A549 (cell line): Measurements from ENCODE around the gene FAM78A. TPM values are rescaled to one million over a fixed set of nuclear protein-coding genes. Genes with fewer than 3 reads are reported as not detected.

Experiments
- ATAC-seq, 2 experiments: fragments of 200-7000 bp in 1 of 2; fragments of >200 bp in 1 of 2; cut with Nextera tagmentation in 1 of 2; cut with Tn5 transposase in 1 of 2; 3 replicates each; pipeline versions ENCODE4 v1.8.0 to v1.9.1; 2018 to 2020; ENCODE audit warnings: mild to moderate bottlenecking in 1 of 2, moderate library complexity in 1 of 2
- CTCF ChIA-PET: fragments of 300-600 bp; sonication (Branson Sonifier 250); formaldehyde crosslinking; extraction: SDS; loops from one replicate; lab custom pipeline; 2021; ENCODE audit warnings: antibody characterized with exemption, inconsistent platforms; lab: Yijun Ruan, JAX
- POLR2A ChIA-PET: fragments of 350-600 bp; formaldehyde crosslinking; extraction: SDS; loops from one replicate; lab custom pipeline; 2021; ENCODE audit warnings: antibody characterized with exemption, inconsistent platforms; lab: Yijun Ruan, JAX
- DNase-seq, 2 experiments: peaks; one replicate each; pipeline versions ENCODE4 v3.0.0 to v3.0.0-alpha.2; 2011 to 2016; ENCODE audit warnings: low read depth in 1 of 2, low spot score in 1 of 2
- FAIRE-seq: peaks from 2 replicates; lab custom pipeline; 2011; peaks lifted over from hg19 to GRCh38; lab: Jason Lieb, UNC
- H3K27ac ChIP-seq, 2 experiments: fragments of >200 bp; sonication (Bioruptor Twin); formaldehyde crosslinking; 3 replicates each; pipeline ENCODE4 v1.5.1; 2016 to 2017
- H3K4me1 ChIP-seq: fragments of >200 bp; sonication (Bioruptor Twin); formaldehyde crosslinking; 3 replicates; pipeline ENCODE4 v1.6.1; 2016
- H3K4me2 ChIP-seq: fragments of >200 bp; sonication (Bioruptor Twin); formaldehyde crosslinking; 3 replicates; pipeline ENCODE4 v1.6.1; 2016
- H3K4me3 ChIP-seq: fragments of >200 bp; sonication (Bioruptor Twin); formaldehyde crosslinking; 3 replicates; pipeline ENCODE4 v1.5.1; 2016
- H3K9me3 ChIP-seq: fragments of >200 bp; sonication (Bioruptor Twin); formaldehyde crosslinking; 3 replicates; pipeline ENCODE4 v1.6.1; 2016
- BHLHE40 ChIP-seq: IDR thresholded peaks from 2 replicates; pipeline ENCODE4 v1.6.1; 2012; ENCODE audit warnings: low read depth, low read length, inconsistent platforms
- CBX2 ChIP-seq: fragments of 200-600 bp; sonication (generic); IDR thresholded peaks from 2 replicates; pipeline ENCODE4 v1.6.1; 2016; ENCODE audit warnings: low read depth, mild to moderate bottlenecking, borderline replicate concordance
- CBX8 ChIP-seq: fragments of 200-600 bp; sonication (generic); IDR thresholded peaks from 2 replicates; pipeline ENCODE4 v1.6.1; 2016
- CHD2 ChIP-seq: fragments of 150-350 bp; IDR thresholded peaks from 2 replicates; pipeline ENCODE4 v1.6.1; 2014; ENCODE audit warnings: low read length; ENCODE audit not compliant: partially characterized antibody
- CTCF ChIP-seq: fragments of >200 bp; sonication (Bioruptor Twin); formaldehyde crosslinking; IDR thresholded peaks from 3 replicates; pipeline ENCODE4 v1.5.1; 2016
- E2F6 ChIP-seq: IDR thresholded peaks from 2 replicates; pipeline ENCODE4 v1.6.1; 2012; ENCODE audit warnings: low read depth, borderline replicate concordance
- EHF ChIP-seq: fragments of 250-450 bp; sonication (Bioruptor Pico); IDR thresholded peaks from 2 replicates; pipeline ENCODE4 v1.5.0; 2020; ENCODE audit warnings: mild to moderate bottlenecking
- EHMT2 ChIP-seq: fragments of 200-600 bp; sonication (generic); IDR thresholded peaks from 2 replicates; pipeline ENCODE4 v1.6.1; 2016; ENCODE audit warnings: antibody characterized with exemption, low read depth, mild to moderate bottlenecking, moderate library complexity
- ELK1 ChIP-seq: fragments of 150-350 bp; IDR thresholded peaks from 2 replicates; pipeline ENCODE4 v1.6.1; 2014; ENCODE audit warnings: low read depth, mild to moderate bottlenecking, low read length
- EP300 ChIP-seq, 2 experiments: fragments of >200 bp; sonication (Bioruptor Twin); formaldehyde crosslinking; IDR thresholded peaks; 2 replicates in 1 of 2; 3 replicates in 1 of 2; pipeline ENCODE4 v1.6.1; 2016 to 2017
- FOSB ChIP-seq: fragments of 250-450 bp; sonication (Bioruptor Pico); IDR thresholded peaks from 2 replicates; pipeline ENCODE4 v1.5.0; 2020; ENCODE audit warnings: mild to moderate bottlenecking, moderate library complexity
- HDAC2 ChIP-seq: fragments of 200-600 bp; sonication (generic); IDR thresholded peaks from 2 replicates; pipeline ENCODE4 v1.6.1; 2016
- HEYL ChIP-seq: fragments of 250-450 bp; sonication (Bioruptor Pico); IDR thresholded peaks from 2 replicates; pipeline ENCODE4 v1.8.0; 2021; ENCODE audit warnings: mild to moderate bottlenecking, moderate library complexity
- JUN ChIP-seq, 2 experiments: fragments of >200 bp; sonication (Bioruptor Twin); formaldehyde crosslinking; IDR thresholded peaks; 2 replicates in 1 of 2; 3 replicates in 1 of 2; pipeline ENCODE4 v1.6.1; 2016 to 2017
- JUNB ChIP-seq: fragments of >200 bp; sonication (Bioruptor Twin); formaldehyde crosslinking; IDR thresholded peaks from 2 replicates; pipeline ENCODE4 v1.6.1; 2016
- KDM5A ChIP-seq: fragments of 200-600 bp; sonication (generic); IDR thresholded peaks from 2 replicates; pipeline ENCODE4 v1.6.1; 2016; ENCODE audit warnings: antibody characterized with exemption, mild to moderate bottlenecking
- MAX ChIP-seq: IDR thresholded peaks from 2 replicates; pipeline ENCODE4 v1.6.1; 2012
- MAZ ChIP-seq: fragments of 150-350 bp; IDR thresholded peaks from 2 replicates; pipeline ENCODE4 v1.6.1; 2014; ENCODE audit warnings: antibody characterized with exemption, low read depth, low read length, borderline replicate concordance
- NFE2L2 ChIP-seq: fragments of 150-350 bp; conservative IDR thresholded peaks from 2 replicates; pipeline ENCODE4 v1.6.1; 2014; ENCODE audit warnings: low read length
- NPAS2 ChIP-seq: fragments of 250-450 bp; sonication (Bioruptor Pico); IDR thresholded peaks from 2 replicates; pipeline ENCODE4 v1.8.0; 2022; ENCODE audit warnings: mild to moderate bottlenecking, moderate library complexity, borderline replicate concordance
- PBX3 ChIP-seq: IDR thresholded peaks from 2 replicates; pipeline ENCODE4 v1.6.1; 2012
- PHF8 ChIP-seq: fragments of 200-600 bp; sonication (generic); IDR thresholded peaks from 2 replicates; pipeline ENCODE4 v1.6.1; 2016; ENCODE audit warnings: low read depth, mild to moderate bottlenecking, antibody characterized with exemption, moderate library complexity, borderline replicate concordance
- RCOR1 ChIP-seq: fragments of 150-350 bp; IDR thresholded peaks from 2 replicates; pipeline ENCODE4 v1.6.1; 2014; ENCODE audit warnings: antibody characterized with exemption, low read length, low read depth
- RNF2 ChIP-seq: fragments of 200-600 bp; sonication (generic); IDR thresholded peaks from 2 replicates; pipeline ENCODE4 v1.6.1; 2016; ENCODE audit warnings: low read depth, mild to moderate bottlenecking, antibody characterized with exemption, moderate library complexity, borderline replicate concordance
- SREBF2 ChIP-seq: fragments of 450-650 bp; IDR thresholded peaks from 2 replicates; pipeline ENCODE4 v1.6.1; 2014; ENCODE audit warnings: mild to moderate bottlenecking, moderate library complexity
- TFCP2L1 ChIP-seq: fragments of 250-450 bp; sonication (Bioruptor Pico); IDR thresholded peaks from 2 replicates; pipeline ENCODE4 v1.5.0; 2021; ENCODE audit warnings: mild to moderate bottlenecking
- ZFP36 ChIP-seq: fragments of 450-650 bp; IDR thresholded peaks from 2 replicates; pipeline ENCODE4 v1.6.1; 2014; ENCODE audit warnings: borderline replicate concordance; ENCODE audit not compliant: partially characterized antibody
- WGBS: methylation state at CpG from one replicate; pipeline ENCODE4 v1.1.6; 2017; ENCODE audit errors: missing lambda C conversion rate; 5-methylcytosine and 5-hydroxymethylcytosine counted together
- polyA plus RNA-seq, 4 experiments: library from polyadenylated mRNA; depleted of rRNA in 3 of 4; stranded (reverse); fragments of >200 nt; fragmentation: RNase III in 1 of 4; extraction: RNeasy Plus Mini Kit Qiagen cat#74134 plus additional on column Dnase treatment in 1 of 4; gene quantifications; 2 replicates in 3 of 4; 3 replicates in 1 of 4; pipeline ENCODE4 v1.2.3, GENCODE V29; 2011 to 2017

FAM78A gene
- polyA plus RNA-seq, 2 of the 4 experiments (the other 2 are of a cell fraction), result 0.44 to 0.50 TPM

- Histone ChIP-seq H3K9me3 (no peaks in the 10 kb centered on the region), H3K4me2 (peak overlapping the region; percentile 65), H3K4me1 (peaks cover 34% of the 10 kb centered on the region), H3K27ac (peak overlapping the region; percentile 12 to 30; a peak in 1 of 6 replicates), H3K4me3 (no peak overlapping the region)
- FAIRE-seq, result no peak
- 25% methylated on average over 9 of the region's 9 CpGs for WGBS
- ChIA-PET POLR2A (no interaction called here), CTCF (interaction anchor here (1.1 to 1.3 kb wide), 3 partner anchors 8 to 49 kb away, joined by 3 read pairs; no protein-coding TSS in a partner anchor)
- peak; percentile 61 to 82; a peak in 5 of 6 replicates for ATAC-seq
- DNase-seq, result peak in 1 of 2 experiments; percentile 48
- TF ChIP-seq E2F6, result no peak
- TF ChIP-seq HDAC2, result no peak
- no peak for TF ChIP-seq MAZ
- no peak for TF ChIP-seq CBX8
- no peak for TF ChIP-seq CHD2
- no peak for TF ChIP-seq ZFP36
- no peak for TF ChIP-seq PBX3
- TF ChIP-seq JUNB, result no peak
- no peak for TF ChIP-seq NPAS2 (CRISPR knock-in tag)
- TF ChIP-seq FOSB (CRISPR knock-in tag), result no peak
- TF ChIP-seq PHF8, result no peak
- no peak for TF ChIP-seq EP300 (IDR thresholded peaks at IDR 0.05)
- no peak for TF ChIP-seq TFCP2L1 (CRISPR knock-in tag)
- no peak for TF ChIP-seq BHLHE40
These were observed 49.0 kb downstream of the FAM78A start for GRCh38 chr9:131227112-131227958.

GRCh38 chr9:131226226-131226625 lies 50.1 kb downstream of the FAM78A start:
- Histone ChIP-seq H3K27ac (peak overlapping the region in 1 of 2 experiments; percentile 12; a peak in 1 of 6 replicates), H3K4me3 (no peak overlapping the region)
- CTCF ChIA-PET, result interaction anchor here (1.3 kb wide), 1 partner anchor 48 kb away, joined by 3 read pairs; no protein-coding TSS in a partner anchor
- TF ChIP-seq CHD2, result no peak
- no peak for TF ChIP-seq MAX
- TF ChIP-seq, all 56 proteins: peak for 0
- no peak for FAIRE-seq
- DNase-seq, result peak in 1 of 2 experiments; percentile 58
- H3K4me1 ChIP-seq, result peaks cover 34% of the 10 kb centered on the region
- H3K9me3 ChIP-seq, result no peaks in the 10 kb centered on the region
- peak overlapping the region; percentile 65 for H3K4me2 ChIP-seq
- peak in 1 of 2 experiments; percentile 58; a peak in 3 of 6 replicates for ATAC-seq
- POLR2A ChIA-PET, result no interaction called here
- WGBS, result 43% methylated on average over 3 of the region's 3 CpGs

GRCh38 chr9:131222460-131222859 lies 53.9 kb downstream of the FAM78A start:
- DNase-seq (no peak), FAIRE-seq (no peak), ATAC-seq (no peak)
- Histone ChIP-seq H3K9me3 (no peaks in the 10 kb centered on the region), H3K4me2 (no peak overlapping the region), H3K4me1 (peaks cover 24% of the 10 kb centered on the region)
- WGBS, result 94% methylated on average over 6 of the region's 6 CpGs
- TF ChIP-seq EHMT2 (no peak), NFE2L2 (no peak), E2F6 (no peak), HEYL (no peak), JUN (IDR thresholded peaks at IDR 0.05) (no peak), KDM5A (no peak), EP300 (IDR thresholded peaks at IDR 0.05) (no peak), ELK1 (no peak), CBX2 (no peak), MAZ (no peak), EHF (CRISPR knock-in tag) (no peak), BHLHE40 (no peak), RCOR1 (no peak), RNF2 (no peak), SREBF2 (no peak), HDAC2 (no peak), CTCF (no peak)
- TF ChIP-seq, all 56 proteins: peak for 0
- CTCF ChIA-PET, result interaction anchor here (0.9 to 1.3 kb wide), 2 partner anchors 89 to 114 kb away, joined by 3 to 4 read pairs; no protein-coding TSS in a partner anchor
- Histone ChIP-seq H3K27ac (no peak overlapping the region), H3K4me3 (no peak overlapping the region)
- POLR2A ChIA-PET, result no interaction called here
